Measurements from ENCODE around the gene SAP25. TPM values are rescaled to one million over a fixed set of nuclear protein-coding genes. Genes with fewer than 3 reads are reported as not detected.

Gene SAP25
- total RNA-seq = under 1 TPM in 1 of 4 donors, not detected in 3; 0.66 TPM

DNA sequence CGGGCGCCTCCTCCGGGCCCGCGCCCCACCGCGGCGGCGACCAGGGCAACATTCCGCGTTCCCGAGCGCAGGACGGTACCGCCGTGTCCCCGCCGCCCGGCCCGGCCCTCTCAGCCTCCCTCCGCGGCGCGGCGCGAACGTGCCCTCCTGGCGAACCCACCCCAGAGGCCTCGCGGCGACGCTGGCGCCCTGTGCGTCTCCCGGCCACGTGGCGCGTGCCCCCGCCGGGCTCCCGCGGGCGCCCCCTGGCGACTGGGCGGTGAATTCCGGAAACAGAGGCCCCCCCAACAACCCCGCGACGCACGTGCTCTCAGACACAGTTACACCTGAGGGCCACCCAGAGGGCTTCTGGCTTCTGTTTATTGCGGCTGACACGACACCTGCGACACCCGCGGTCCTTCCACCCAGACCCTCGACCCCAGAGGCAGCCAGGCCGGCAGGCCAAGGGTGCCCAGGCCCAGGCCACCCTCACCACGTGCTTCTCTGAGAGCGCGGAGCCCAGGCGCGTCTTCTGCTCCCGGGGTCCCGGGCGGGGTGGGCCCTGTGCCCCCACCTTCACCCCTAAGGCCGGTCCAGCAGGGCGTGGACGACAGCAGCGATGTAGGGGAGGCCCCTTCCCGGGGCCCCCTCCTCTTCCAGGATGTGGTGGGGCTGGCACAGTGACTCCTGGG is at the start of gene SAP25:
Gene SAP25, minus strand, starts transcription at position 210 of the 671 bp plus-strand sequence. Its CDS starts 158 bp downstream, at position 52.
- TF ChIP-seq CTCF (IDR thresholded peaks at IDR 0.05; ENCODE audit: low read depth) = no peak

DNA sequence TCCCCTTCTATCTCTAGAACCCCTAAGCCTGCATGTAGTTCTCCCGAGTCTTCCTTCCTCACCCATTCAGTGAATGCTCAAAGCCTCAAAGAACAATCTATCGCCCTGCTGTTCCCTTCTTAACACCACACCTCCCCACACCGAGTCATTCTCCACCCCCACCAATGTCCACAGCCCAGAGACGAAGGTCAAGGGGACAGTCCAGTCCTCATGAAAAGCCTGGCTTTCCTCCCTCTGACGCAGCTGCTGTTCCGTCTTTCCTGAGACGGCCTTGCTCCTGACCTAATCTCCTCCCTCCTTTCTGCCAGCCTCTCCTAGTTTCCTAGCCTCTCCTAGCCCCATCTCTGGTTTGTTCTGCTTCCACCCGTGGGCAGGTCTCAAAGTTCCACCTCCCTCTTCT is 47.9 kb upstream of the SAP25 start:
- no peak for TF ChIP-seq CTCF (IDR thresholded peaks at IDR 0.05; ENCODE audit: low read depth)

DNA sequence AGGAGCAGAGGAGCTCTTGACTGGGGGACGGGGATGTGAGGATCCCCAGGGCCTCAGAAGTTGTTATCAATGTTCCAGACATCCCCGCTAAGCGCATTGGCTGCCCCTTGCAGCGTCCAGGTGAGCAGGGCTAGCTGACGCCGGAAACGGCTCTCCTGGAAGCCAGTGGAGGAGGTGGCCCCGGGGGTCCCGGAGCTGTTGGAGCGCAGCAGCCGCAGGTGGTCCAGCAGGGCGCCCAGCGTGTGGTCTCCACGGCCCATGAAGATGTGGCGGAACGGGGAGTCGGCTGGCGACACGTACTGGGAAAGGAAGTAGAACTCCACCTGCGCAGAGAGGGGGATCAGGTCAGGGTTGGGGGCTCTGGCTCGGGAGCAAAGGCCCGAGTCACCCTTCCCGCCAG is 47.1 kb upstream of the SAP25 start:
- TF ChIP-seq CTCF (IDR thresholded peaks at IDR 0.05; ENCODE audit: low read depth) = no peak

- no peak for TF ChIP-seq CTCF (IDR thresholded peaks at IDR 0.05; ENCODE audit: low read depth)
These were observed 46.5 kb upstream of the SAP25 start for GRCh38 chr7:100620239-100620638.

DNA sequence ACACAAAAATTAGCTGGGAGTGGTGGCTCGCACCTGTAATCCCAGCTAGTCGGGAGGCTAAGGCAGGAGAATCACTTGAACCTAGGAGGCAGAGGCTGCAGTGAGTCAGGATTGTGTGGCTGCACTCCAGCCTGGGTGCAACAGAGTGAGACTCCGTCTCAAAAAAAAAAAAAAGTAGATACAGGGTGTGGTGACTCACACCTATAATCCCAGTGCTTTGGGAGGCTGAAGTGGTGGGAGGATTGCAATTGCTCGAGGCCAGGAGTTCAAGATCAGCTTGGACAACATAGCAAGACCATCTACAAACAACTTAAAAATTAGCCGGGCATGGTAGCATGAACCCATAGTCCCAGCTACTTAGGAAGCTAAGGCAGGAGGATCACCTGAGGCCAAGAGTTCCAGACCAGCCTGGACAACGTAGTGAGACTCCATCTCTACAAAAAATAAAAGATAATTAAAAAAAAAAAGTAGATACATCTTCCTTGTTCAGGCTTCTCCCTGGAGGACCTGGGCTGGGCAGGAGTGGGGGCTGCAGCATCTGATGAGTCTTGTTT is 40.7 kb upstream of the SAP25 start:
- TF ChIP-seq CTCF (IDR thresholded peaks at IDR 0.05; ENCODE audit: low read depth) = no peak

GRCh38 chr7:100613412-100614175 is 39.9 kb upstream of the SAP25 start:
- no peak for TF ChIP-seq CTCF (IDR thresholded peaks at IDR 0.05; ENCODE audit: low read depth)

DNA sequence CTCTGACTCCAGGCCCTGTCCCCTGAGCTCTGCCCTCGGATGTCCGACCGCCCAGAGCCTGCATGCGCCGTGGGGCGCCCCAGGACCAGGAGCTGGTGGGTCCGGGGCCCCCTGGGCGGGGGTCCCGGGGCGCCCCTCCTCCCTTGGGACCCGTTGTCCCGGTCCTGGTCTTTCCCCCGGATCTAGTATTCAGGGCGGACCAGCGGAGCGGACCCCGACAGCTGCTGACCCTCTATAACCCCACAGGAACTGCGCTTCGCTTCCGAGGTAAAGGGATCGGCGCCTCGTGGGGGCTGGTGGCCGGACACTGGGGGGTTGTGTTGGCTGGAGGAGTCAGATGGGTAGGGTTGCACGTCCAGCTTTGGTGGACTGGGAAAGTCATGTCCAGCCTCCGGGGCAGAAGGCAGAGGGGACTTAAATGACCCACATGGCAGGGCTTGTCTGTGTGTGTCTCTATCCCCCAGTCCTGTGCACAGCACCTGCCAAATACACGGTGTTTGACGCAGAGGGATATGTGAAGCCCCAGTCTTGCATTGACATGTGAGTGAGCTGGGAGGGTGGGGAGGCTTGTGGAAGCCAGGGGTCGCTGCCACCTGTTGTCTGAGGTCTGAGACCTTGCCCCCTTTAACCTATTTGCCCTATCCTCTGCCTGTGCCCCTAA is 39.2 kb upstream of the SAP25 start:
- no peak for TF ChIP-seq CTCF (IDR thresholded peaks at IDR 0.05; ENCODE audit: low read depth)

Measured in subcutaneous adipose tissue (tissue), 4 donors.